Neural cell (in vitro differentiated cells): ENCODE results near the gene C9orf43. TPM values are rescaled to one million over a fixed set of nuclear protein-coding genes. Genes with fewer than 3 reads are reported as not detected.

Source experiments
- H2AFZ ChIP-seq: fragments of 200-600, 300-800 bp; sonication (generic), shearing (Covaris generic); 2 replicates; pipeline ENCODE4 v1.6.0; 2014; ENCODE audit warnings: low read depth, mild to moderate bottlenecking, antibody characterized with exemption, low read length, moderate library complexity
- H3F3A ChIP-seq: fragments of 200-600 bp; shearing (Covaris generic); 2 replicates; pipeline ENCODE4 v1.6.1; 2016; ENCODE audit warnings: mild to moderate bottlenecking, moderate library complexity, mixed read lengths, antibody characterized with exemption, low read length; ENCODE audit not compliant: insufficient read depth, poor library complexity, severe bottlenecking
- H3K27ac ChIP-seq: fragments of 200-600, 300-800 bp; sonication (generic), shearing (Covaris generic); 2 replicates; pipeline ENCODE4 v1.5.1; 2014; ENCODE audit warnings: mild to moderate bottlenecking, low read length, moderate library complexity
- H3K27me3 ChIP-seq: fragments of 300-800, 200-600 bp; sonication (generic), shearing (Covaris generic); 2 replicates; pipeline ENCODE4 v1.6.0; 2014; ENCODE audit warnings: mild to moderate bottlenecking, low read depth, low read length, moderate library complexity; ENCODE audit not compliant: insufficient read depth
- H3K36me3 ChIP-seq: fragments of 300-800, 200-600 bp; sonication (generic), shearing (Covaris generic); 2 replicates; pipeline ENCODE4 v1.5.1; 2014; ENCODE audit warnings: mild to moderate bottlenecking, antibody characterized with exemption, low read length, moderate library complexity; ENCODE audit not compliant: insufficient read depth
- H3K4me2 ChIP-seq: fragments of 300-800, 200-600 bp; sonication (generic), shearing (Covaris generic); 2 replicates; pipeline ENCODE4 v1.6.0; 2014; ENCODE audit warnings: mild to moderate bottlenecking, low read length
- H3K4me3 ChIP-seq: fragments of 300-800, 200-600 bp; sonication (generic), shearing (Covaris generic); 2 replicates; pipeline ENCODE4 v1.5.1; 2014; ENCODE audit warnings: mild to moderate bottlenecking, low read length, moderate library complexity
- H3K79me2 ChIP-seq: fragments of 200-600 bp; shearing (Covaris generic); replicated peaks from 2 replicates; pipeline ENCODE4 v1.6.0; 2014; ENCODE audit warnings: mild to moderate bottlenecking, low read length, moderate library complexity; ENCODE audit not compliant: insufficient read depth
- H3K9ac ChIP-seq: fragments of 300-800, 200-600 bp; sonication (generic), shearing (Covaris generic); 2 replicates; pipeline ENCODE4 v1.6.1; 2016; ENCODE audit warnings: mild to moderate bottlenecking, low read length, mixed read lengths
- H3K9me2 ChIP-seq: fragments of 200-600 bp; shearing (Covaris generic); 2 replicates; pipeline ENCODE4 v1.6.1; 2016; ENCODE audit warnings: mild to moderate bottlenecking, low read length, mixed read lengths; ENCODE audit not compliant: insufficient read depth
- H3K9me3 ChIP-seq: fragments of 200-600, 300-800 bp; sonication (generic), shearing (Covaris generic); 2 replicates; pipeline ENCODE4 v1.6.1; 2016; ENCODE audit warnings: mild to moderate bottlenecking, mixed run types, low read length, moderate library complexity, mixed read lengths
- H4K20me1 ChIP-seq: fragments of 200-600 bp; shearing (Covaris generic); 2 replicates; pipeline ENCODE4 v1.6.1; 2016; ENCODE audit warnings: mild to moderate bottlenecking, mixed run types; ENCODE audit not compliant: insufficient read depth
- EP300 ChIP-seq: fragments of 450-650 bp; conservative IDR thresholded peaks from 2 replicates; pipeline ENCODE4 v1.6.1; 2014; ENCODE audit warnings: antibody characterized with exemption, mild to moderate bottlenecking, moderate library complexity; ENCODE audit not compliant: poor library complexity, severe bottlenecking
- EZH2 ChIP-seq: fragments of 200-600, 300-800 bp; shearing (Covaris generic), sonication (generic); IDR thresholded peaks from 2 replicates; pipeline ENCODE4 v1.6.1; 2014; ENCODE audit warnings: antibody characterized with exemption, low read length, borderline replicate concordance, mild to moderate bottlenecking; ENCODE audit not compliant: insufficient read depth, poor library complexity, severe bottlenecking
- MXI1 ChIP-seq: fragments of 450-650 bp; conservative IDR thresholded peaks from 2 replicates; pipeline ENCODE4 v1.6.1; 2014; ENCODE audit warnings: antibody characterized with exemption, mild to moderate bottlenecking; ENCODE audit not compliant: poor library complexity, severe bottlenecking
- POLR2AphosphoS5 ChIP-seq: IDR thresholded peaks from 2 replicates; pipeline ENCODE4 v1.6.1; 2012
- RAD21 ChIP-seq: fragments of 450-650 bp; conservative IDR thresholded peaks from 2 replicates; pipeline ENCODE4 v1.6.1; 2014; ENCODE audit warnings: antibody characterized with exemption, mild to moderate bottlenecking, moderate library complexity
- SMC3 ChIP-seq: fragments of 450-650 bp; conservative IDR thresholded peaks from 2 replicates; pipeline ENCODE4 v1.6.1; 2014; ENCODE audit warnings: antibody characterized with exemption, mild to moderate bottlenecking, moderate library complexity; ENCODE audit not compliant: poor library complexity
- TAF1 ChIP-seq: IDR thresholded peaks from 2 replicates; pipeline ENCODE4 v1.6.1; 2012; ENCODE audit warnings: low read depth
- polyA plus RNA-seq: library from polyadenylated mRNA; depleted of rRNA; stranded (reverse); fragments of >200 nt; gene quantifications from 2 replicates; pipeline ENCODE4 v1.2.3, GENCODE V29; 2014
- TF ChIP-seq, protein P1 (sequence below): IDR thresholded peaks from 2 replicates; pipeline ENCODE4 v1.6.1; 2012; ENCODE audit warnings: borderline replicate concordance
- TF ChIP-seq, protein P2 (sequence below): fragments of 450-650 bp; IDR thresholded peaks from 2 replicates; pipeline ENCODE4 v1.5.1; 2014; ENCODE audit warnings: antibody characterized with exemption, mild to moderate bottlenecking, moderate library complexity; ENCODE audit not compliant: poor library complexity, severe bottlenecking

The C9orf43 gene
- polyA plus RNA-seq, 1 donor from 2014 or later, result 0.33 TPM

- no peak overlapping the region for H3K4me3 ChIP-seq
- no peaks in the 10 kb centered on the region for H3F3A ChIP-seq
- H3K79me2 ChIP-seq, result no peaks in the 10 kb centered on the region
- no peak overlapping the region for H3K4me2 ChIP-seq
- H3K36me3 ChIP-seq, result no peaks in the 10 kb centered on the region
- H3K27me3 ChIP-seq, result no peaks in the 10 kb centered on the region
- H3K9ac ChIP-seq, result no peak overlapping the region
- no peak overlapping the region for H3K27ac ChIP-seq
- no peaks in the 10 kb centered on the region for H3K9me3 ChIP-seq
- H4K20me1 ChIP-seq, result no peaks in the 10 kb centered on the region
- TF ChIP-seq SMC3 (no peak), MXI1 (no peak), EZH2 (no peak), RAD21 (no peak), EP300 (no peak), POLR2AphosphoS5 (no peak), TAF1 (no peak)
- TF ChIP-seq, protein P1, sequence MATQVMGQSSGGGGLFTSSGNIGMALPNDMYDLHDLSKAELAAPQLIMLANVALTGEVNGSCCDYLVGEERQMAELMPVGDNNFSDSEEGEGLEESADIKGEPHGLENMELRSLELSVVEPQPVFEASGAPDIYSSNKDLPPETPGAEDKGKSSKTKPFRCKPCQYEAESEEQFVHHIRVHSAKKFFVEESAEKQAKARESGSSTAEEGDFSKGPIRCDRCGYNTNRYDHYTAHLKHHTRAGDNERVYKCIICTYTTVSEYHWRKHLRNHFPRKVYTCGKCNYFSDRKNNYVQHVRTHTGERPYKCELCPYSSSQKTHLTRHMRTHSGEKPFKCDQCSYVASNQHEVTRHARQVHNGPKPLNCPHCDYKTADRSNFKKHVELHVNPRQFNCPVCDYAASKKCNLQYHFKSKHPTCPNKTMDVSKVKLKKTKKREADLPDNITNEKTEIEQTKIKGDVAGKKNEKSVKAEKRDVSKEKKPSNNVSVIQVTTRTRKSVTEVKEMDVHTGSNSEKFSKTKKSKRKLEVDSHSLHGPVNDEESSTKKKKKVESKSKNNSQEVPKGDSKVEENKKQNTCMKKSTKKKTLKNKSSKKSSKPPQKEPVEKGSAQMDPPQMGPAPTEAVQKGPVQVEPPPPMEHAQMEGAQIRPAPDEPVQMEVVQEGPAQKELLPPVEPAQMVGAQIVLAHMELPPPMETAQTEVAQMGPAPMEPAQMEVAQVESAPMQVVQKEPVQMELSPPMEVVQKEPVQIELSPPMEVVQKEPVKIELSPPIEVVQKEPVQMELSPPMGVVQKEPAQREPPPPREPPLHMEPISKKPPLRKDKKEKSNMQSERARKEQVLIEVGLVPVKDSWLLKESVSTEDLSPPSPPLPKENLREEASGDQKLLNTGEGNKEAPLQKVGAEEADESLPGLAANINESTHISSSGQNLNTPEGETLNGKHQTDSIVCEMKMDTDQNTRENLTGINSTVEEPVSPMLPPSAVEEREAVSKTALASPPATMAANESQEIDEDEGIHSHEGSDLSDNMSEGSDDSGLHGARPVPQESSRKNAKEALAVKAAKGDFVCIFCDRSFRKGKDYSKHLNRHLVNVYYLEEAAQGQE, result no peak
- TF ChIP-seq, protein P2, sequence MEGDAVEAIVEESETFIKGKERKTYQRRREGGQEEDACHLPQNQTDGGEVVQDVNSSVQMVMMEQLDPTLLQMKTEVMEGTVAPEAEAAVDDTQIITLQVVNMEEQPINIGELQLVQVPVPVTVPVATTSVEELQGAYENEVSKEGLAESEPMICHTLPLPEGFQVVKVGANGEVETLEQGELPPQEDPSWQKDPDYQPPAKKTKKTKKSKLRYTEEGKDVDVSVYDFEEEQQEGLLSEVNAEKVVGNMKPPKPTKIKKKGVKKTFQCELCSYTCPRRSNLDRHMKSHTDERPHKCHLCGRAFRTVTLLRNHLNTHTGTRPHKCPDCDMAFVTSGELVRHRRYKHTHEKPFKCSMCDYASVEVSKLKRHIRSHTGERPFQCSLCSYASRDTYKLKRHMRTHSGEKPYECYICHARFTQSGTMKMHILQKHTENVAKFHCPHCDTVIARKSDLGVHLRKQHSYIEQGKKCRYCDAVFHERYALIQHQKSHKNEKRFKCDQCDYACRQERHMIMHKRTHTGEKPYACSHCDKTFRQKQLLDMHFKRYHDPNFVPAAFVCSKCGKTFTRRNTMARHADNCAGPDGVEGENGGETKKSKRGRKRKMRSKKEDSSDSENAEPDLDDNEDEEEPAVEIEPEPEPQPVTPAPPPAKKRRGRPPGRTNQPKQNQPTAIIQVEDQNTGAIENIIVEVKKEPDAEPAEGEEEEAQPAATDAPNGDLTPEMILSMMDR, result no peak
- H3K9me2 ChIP-seq, result no peaks in the 10 kb centered on the region
- no peak overlapping the region for H2AFZ ChIP-seq
Measured at GRCh38 chr9:113474360-113475028, 63.9 kb downstream of the C9orf43 start.

DNA sequence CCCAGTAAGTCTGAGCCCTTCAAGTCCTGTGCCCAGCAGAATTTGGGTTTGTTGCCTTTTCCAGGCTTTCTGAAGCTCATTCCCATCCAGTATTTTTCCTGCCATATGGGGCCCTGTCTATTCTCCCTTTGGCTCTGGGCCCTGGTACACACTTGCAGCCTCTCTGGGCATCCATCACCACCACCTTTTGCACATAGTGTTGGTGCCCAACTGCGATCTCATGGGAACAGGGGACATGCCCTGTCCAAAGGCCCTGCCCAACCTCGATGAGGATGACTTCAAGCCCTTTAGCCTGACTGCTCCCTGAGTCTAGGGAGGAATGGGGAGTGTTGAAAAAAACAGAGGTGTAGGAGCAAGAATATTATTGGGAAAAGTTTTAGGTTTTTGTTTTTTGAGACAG lies 64.5 kb downstream of the C9orf43 start:
- Histone ChIP-seq H3K9ac (no peak overlapping the region), H4K20me1 (no peaks in the 10 kb centered on the region), H3K4me3 (no peak overlapping the region), H3K36me3 (no peaks in the 10 kb centered on the region), H3F3A (no peaks in the 10 kb centered on the region), H3K9me2 (no peaks in the 10 kb centered on the region), H3K9me3 (no peaks in the 10 kb centered on the region), H3K4me2 (no peak overlapping the region), H3K27me3 (no peaks in the 10 kb centered on the region), H3K27ac (no peak overlapping the region), H3K79me2 (no peaks in the 10 kb centered on the region), H2AFZ (no peak overlapping the region)
- TF ChIP-seq POLR2AphosphoS5, result no peak
- no peak for TF ChIP-seq TAF1
- no peak for TF ChIP-seq EP300
- no peak for TF ChIP-seq SMC3
- TF ChIP-seq MXI1, result no peak
- TF ChIP-seq EZH2, result no peak
- no peak for TF ChIP-seq RAD21
- TF ChIP-seq, protein P2, result no peak
- TF ChIP-seq, protein P1, result no peak
